Stimulated activated CD8-positive, alpha-beta memory T cell treated with anti-CD3 and anti-CD28 coated beads, Interleukin-12 subunit alpha, Interleukin-12 subunit beta, amount 100 ng/mL, for 24 hours (primary cell): Measurements from ENCODE around the gene DTNB.

ENCODE experiments used
- DNase-seq: peaks from one replicate; pipeline ENCODE4 v3.0.0-alpha.2; 2020; ENCODE audit errors: extremely low read depth

The DTNB gene

DNA sequence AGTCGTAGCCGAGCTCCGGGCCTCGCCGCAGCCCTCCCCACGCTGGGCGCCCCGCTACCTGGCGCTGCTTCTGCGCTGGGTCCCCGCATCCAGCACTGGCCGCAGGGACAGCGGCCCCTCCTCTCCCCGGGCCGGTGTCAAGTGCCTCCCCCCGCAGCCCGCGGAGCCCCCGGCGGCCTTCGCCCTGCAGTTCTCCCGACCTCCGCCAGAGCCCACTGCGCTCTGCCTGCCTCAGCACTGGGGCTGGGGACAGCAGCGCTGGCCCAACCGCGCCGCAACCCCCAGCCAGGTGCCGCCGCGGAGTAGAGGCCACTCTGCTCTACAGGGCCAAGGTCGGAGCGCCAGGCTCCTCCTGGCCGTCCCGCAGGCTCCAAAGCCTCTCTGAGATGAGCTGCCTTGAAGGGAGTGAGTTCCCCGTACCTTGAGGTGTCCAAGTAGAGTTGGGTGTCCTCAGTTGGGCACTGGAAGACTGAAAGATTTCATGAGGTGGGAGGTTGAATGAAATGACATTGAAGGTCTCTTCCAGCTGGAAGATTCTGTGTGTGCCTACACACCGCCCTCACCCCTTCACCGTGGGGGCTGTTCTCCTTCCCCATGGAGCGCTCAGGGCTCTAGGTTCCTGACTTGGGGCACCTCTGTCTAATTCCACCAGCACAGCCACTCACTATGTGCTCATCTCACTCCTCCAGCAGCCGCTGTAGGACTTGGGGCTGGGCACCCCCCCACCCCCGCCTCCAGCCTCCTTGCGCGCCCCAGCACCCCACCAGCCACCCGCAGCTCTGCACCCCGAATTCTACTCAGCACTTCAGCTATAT lies 330.8 kb downstream of the DTNB start:
- DNase-seq: no peak

DNA sequence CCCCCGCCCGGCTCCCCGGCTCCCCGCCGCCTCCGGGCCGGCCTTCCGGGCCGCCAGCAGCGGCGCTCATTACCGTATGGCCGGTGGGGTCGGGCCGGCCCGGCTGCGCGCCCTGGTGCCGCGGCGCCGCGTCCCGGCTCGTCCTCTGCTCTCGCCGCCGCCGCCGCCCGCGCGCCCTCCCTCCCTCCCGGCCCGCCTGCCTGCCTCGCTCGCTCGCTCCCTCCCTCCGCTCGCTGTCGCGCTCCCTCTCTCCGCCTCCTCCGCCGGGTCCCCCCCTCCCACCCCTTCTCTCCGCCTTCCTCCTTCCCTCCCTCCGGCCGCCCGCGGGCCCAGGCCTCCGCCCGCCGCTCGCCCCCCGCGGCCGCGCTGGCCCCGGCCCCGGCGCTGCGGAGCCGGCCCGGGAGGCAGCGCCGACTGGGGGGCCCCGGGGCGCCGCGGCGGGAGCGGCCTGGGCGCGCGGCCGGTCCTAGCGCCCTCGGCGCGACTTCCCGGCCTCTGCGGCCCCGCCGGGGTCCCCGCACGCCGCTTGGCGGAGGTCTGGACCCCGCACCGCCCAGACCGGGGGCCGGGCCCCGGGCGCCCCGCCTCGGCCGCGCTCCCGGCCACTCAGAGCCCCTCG lies 331.5 kb downstream of the DTNB start, which contains the start of gene DNMT3A:
Gene DNMT3A (minus strand): TSS at position 173 of the 619 bp plus-strand sequence. CDS start 27,941 bp downstream, outside the sequence.
- DNase-seq: no peak

DNA sequence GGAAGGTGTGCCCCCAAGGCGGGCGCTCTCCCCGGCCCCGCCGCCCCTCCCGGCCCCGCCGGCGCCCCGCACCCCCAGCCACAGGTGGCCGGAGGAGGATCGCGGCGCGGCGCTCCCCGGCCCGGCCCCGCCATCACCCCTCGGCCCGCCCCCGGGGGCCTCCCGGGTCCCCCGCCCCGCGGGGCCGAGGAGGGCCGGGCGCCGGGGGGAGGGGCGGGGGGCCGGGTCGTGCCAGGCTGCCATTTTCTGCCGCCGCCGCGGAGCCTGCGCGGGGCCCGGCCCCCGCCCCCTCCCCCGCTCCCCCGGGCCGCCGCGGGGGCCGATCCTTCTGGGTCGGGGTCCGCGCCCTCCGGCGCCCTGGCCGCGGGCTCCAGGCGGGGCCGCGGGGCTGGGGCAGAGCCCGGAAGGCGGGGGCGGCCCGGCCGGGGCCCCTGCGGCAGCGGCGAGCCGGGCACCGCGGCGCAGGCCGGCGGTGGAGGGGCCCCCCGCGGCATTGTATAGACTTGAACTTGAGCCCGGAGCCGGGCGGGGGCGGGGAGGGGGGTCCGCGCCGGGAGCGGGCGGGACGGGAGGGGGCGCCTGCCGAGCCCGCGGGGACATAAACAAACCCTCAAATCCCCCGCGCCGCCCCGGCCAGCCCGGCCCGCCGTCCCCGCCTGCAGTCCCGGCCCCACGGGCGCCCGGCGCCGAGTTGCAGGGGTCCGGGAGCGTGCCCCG lies 332.2 kb downstream of the DTNB start:
- DNase-seq: no peak

DNA sequence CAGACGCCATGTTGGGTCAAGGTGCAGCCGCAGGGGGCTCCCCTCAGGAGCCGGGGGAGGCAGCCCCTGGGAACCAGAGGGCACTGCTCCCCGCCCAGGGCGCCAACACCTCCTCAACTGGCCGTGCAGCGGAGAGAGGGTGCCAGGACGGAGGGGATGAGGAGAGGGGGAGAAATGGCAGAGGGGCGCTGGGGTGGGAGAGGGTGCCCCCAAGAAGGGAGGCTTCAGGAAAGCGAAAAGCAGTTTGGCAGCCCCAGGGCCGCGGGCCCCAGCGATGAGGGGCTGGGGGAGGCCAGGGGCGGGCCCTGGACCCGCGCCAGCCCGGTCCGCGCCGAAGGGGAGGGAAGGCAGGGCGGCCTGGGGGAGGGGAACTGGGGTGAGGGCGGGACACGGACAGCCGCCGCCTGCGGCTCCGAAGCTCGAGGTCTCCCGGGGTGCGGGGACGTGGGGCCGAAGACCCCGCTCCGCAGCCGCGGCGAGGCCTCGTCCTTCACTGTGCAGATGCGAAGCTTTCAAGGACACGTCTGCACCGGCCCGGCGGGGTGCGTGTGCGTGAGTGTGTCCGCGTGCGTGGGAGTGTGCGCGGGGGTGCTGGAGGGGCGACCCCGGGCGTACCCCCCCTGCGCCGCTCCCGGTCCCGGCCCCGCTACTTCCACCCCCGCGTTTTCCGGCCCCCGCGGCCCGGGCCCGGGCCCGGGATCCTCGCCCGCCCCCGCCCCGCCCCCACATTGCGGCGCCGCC lies 333.0 kb downstream of the DTNB start:
- DNase-seq: no peak

DNA sequence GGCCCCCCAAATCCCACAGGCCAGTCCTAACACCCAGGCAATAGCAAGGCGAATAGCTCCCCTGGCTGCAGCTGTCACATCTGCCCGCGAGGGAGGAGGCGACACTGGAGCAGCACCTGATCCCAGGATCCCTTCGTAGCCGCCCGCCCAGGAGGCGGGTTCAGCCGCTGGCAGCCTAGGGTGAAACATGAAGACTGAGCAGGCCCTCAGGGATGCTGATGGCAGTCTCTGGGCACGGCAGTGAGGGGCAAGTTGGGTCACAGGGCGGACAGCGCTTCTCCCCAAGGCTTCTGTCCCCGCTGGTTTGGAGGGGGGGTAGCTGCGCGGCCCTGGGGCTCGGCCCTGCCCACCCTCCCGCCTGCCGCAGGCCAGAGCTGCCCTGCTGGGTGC lies 333.6 kb downstream of the DTNB start:
- no peak for DNase-seq

DNA sequence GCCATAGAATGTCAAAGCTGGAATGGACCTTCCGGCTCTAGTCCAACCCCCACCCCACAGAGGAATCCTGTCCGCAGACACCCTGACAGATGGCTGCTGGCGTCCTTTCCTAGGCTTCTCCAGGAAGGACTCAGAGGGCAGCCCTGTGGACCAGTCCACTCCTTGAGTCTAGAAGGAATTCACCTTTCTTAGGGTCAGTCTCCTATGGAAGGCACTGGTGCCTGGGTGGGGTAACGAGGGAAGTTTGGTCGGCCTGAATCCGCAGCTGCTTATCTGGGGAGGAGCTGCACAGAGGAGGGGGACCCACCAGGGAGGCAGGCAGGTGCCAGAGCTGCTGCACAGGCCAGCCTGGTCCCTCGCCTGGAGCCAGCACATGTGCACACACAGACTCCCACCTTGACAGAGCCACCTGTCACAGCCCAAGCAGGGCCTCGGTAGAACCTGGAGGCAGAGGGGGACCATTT lies 334.1 kb downstream of the DTNB start:
- no peak for DNase-seq

DNA sequence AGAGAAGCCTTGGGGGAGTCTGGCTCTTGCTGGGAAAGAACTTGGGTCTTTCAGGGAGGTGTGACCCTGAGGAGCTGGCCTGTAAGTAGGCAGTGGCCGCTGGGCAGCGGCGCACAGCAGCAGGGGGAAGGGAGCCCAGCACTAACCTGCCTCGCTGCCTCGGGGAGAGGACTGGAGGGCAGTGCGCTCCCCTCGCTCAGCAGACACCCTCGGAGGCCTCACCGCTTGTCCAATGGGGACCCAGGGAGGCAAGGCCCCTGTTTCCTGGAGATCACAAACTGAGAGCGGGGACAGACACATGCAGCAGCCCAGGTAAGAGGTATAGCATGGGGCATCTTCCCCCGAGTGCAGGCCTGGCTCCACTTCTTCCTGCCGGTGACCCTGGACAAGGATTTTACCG lies 335.0 kb downstream of the DTNB start:
- no peak for DNase-seq

DNA sequence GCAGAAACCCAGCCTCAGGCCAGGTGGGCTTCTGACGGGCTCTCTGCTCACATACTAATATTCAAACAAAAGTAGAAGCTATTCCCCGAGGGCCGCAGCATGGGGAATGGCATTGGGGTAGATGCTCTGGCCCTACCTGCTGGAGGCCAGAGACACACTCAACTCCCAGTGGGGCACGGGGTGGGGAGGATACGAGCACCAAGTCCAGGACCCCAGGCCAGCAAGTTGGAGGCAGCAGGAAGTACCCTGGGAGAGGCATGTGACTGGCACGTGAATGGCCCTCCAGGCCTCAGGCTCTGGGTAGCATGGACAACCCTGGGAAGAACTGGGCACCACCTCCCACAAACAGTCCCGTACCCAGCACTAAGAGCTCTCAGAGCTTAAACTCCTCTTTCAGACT lies 335.5 kb downstream of the DTNB start:
- no peak for DNase-seq

DNA sequence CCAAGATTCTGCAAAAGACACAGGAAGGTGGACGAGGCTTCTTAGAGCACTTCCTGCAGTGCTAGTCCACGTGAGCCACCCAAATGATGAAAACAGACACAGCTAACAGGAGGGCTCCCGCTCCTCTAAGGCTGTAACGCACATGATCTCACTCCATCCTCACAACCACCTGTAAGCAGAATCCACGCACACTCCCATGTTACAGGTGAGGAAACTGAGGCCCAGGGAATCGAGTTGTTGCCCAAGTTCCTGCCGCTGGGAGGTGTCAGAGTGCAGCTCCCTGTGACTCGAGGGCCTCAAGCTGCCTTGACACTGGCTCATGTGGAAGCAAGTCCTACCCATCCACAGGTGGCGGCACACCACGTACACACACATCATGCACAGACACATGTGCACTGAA lies 336.1 kb downstream of the DTNB start:
- no peak for DNase-seq

DNA sequence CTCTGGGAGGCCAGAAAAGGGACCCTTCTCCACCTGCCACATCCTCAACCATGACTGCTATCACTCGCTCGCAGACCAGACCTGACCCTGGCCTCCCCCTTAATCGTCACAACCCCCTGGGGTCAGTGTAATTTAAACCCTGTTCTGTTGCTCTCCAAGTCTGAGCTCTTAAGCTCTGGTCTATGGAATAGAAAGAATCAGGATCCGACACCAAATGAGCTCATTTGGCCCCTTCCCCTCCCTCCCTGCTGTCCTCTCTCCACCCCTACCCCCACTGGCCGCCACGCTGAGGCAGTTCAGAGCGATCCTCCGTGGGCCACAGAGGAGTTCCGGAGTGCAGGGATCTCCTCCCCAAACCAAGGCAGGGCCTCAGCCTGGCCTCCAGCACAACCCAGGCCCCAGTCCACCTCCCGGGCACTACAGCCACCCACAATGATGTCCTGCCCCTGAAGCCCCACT lies 337.0 kb downstream of the DTNB start:
- no peak for DNase-seq

DNA sequence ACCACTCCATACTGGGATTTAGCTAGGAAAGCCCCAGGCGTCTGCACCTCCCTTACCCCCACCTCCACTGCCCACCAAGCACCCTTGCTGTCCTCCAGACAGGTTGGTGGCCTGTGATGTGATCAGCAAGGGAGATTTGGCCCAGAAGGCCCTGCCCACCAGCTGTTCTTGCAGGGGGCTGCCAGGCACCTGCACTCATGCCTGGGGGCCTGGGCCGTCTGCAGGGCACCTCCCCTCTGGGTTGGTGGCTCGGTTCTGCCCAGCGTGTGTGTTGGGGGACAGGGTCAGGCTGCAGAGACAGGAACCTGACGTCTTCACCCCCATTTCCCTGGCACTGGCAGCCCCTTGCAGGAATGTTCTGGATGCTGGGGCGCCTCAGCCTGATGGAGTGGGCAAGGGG lies 337.4 kb downstream of the DTNB start:
- DNase-seq: no peak

DNA sequence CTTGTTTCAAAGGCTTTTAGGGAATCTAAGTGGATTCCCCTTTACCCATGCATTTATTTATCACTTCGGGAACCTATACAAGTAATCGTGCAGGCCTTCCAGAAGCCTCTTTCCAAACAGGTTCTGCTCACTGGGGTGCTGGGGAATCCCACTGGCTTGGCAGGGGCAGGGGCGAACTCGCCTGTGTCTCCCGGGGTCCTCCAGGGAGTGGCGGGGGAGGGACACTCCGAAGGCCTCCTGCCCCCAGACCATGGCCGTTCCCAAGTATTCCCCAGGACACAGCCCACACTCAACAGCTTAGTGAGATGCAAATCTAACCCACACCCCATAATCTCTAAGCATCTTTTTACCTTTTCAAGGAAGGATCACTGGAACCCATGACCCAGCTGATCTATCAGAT lies 338.2 kb downstream of the DTNB start:
- DNase-seq: no peak

DNA sequence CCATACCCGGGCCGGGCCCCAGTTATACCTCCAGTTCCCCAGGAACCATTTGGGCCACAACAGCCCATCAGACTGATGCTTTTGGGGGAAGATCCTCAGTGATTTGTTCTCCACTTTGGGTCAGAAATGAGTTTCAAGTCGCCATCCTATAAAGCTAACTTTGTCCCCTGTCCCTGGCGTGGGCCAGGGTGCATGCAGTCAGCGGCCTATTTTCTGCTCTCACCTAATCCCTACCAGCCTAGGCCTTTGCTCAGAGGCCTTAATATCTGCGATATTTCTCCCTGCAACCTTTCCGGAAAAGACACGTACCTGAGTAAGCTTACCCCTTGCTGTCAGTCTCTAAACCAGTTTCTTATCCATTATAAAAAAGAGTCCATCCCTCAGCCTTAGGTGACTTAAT lies 338.9 kb downstream of the DTNB start:
- no peak for DNase-seq

DNA sequence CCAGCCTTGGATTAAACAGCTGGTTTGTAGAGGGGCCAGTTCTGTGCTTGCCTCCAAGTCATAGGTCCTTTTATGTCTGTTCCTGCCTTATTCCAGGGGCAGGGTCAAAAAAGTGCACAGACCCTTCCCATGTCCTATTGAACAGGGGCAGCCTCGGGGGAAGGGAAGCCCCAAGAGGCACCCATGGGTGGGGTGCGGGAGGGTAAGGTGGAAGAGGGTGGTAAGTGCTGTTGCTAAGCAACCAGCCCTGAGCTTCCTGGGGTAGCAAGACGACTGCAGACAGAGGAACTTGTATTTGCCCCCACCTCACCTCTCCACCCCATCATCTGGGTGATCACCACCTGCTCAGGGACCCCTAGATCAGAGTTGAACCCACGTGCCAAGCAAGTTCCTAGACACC lies 339.4 kb downstream of the DTNB start:
- no peak for DNase-seq

DNA sequence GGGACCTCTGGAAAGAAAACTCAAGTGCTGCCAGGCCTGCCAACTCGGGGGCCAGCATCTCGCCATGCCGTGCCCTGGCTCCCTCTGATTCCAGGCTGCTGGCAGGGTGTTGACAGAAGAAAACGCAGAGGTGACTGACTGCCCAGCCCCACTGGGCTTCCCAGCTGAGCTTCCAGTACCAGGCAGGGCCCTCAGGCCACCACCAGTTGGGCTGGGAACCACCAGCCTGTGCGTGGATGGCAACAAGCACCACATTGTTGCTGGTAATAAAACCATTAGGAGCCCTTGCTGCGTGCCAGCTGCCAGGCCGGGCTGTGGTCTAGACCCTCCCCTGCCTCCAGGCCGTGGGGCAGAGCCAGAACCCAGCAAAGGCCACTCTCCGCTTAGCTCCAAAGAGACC lies 340.8 kb downstream of the DTNB start:
- no peak for DNase-seq

DNA sequence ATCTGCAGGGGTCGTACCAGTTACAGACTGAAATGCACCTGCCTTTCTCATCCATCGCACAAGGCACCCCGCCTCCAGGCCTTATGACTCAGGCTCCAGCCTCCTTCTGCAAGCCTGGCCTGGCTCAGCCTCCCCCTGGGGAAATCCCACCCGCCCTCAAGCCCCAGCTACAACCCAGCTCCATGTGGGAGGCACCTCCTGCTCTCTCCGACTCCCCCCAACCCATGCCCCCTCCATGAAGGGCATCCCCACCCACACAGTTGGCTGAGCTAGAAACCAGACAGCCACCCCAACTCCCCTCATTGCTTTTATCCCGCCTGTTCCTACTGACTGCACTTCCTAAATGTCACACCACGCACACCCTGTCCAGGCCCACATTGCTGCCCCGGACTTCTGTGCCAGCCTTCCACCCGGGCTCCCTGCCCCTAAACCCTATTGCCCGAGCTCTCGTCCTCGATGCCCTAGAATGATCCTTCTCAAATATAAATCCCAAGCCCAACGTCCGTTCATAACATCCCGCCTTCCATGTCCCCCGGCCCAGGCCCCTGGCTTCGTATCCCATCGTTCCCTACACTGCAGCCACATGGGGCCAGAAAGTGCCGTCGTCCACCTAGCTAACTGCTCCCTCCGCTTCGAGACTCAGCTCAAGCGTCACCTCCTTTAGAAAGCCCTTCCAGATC lies 341.6 kb downstream of the DTNB start:
- no peak for DNase-seq

DNA sequence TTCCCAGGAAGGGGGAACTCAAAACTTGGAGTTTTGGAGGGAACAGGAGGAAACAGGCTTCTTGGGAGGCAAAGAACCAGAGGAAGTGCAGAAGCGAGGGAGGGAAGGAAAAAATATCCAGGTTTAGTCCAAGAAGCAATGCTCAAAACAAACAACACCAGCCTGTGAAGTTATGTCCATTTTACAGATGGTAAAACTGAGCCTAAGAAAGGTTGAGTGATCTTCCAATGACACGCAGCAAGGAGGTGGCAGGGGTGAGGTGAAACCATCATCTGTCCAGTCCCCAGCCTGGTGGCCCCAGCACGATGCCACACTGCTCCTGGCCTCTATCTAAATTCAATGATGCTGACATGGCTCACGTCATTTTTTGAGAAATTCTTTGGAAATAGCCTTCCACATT lies 342.4 kb downstream of the DTNB start:
- DNase-seq: no peak

DNA sequence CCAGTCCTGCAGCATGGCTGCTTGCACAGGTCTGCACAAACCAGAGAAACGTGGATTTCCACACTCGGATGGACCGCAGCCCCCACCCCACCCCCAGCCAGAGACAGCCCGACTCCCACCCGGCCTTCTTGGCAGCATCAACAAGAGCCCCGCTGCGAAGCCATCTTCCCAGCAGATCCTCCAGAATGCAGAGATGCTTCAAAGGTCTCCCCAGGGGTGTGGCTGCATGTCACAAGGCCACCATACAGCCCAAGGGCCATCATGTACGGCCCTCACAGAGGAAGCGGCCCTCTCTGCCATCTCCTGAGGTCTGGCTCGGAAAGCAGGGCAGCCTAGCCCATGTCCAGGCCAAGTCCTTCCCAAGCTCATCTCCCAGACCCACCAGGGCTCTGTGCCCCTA lies 343.1 kb downstream of the DTNB start:
- DNase-seq: no peak

DNA sequence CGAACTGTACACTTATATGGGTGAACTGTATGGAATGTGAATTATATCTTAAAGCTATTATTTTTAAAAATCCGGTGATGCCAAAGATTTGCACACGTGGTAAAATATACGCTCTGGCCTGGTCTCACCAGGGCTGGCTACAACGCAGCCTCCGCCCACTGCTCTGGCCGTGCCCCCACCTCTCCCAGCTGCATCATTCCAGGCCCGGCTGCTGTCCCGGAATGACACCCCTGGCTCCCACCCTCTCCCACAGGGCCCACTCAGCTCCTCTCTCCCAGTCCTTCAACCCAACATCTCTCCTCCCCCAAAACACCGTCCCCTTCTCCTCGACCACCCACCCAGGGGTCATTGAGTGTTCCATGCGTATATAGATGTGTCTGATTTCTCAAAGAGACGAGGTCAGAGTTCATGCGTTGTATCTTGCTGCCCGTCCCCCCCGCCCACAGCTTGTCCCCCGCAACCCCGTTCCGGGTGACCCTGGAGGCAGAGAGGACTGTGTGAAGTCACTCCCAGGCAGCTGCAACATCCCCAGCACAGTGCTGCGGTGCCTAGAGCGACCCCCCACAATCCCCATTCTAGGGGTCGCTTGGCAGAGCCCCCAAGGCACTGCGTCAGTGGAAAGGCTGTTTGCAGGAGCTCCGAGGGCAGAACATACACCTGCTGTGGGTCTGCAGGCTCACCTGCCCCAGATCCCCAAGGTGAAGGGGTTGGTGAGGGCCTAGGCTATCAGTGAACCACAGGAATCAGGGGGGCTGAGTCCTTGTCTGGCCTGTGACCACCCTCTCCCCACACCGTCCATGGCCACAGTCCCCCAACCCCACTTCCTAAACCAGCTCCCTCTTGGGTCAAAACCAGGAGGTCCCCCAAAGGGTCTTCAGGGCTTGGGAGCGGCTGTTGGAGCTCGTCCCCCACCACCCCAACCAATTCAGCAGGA lies 345.0 kb downstream of the DTNB start:
- DNase-seq: no peak
